IPS-11a (cell line): ENCODE data around the gene HDAC7.

Experiments
- H3K4me3 ChIP-seq: one replicate; pipeline ENCODE4 v1.5.1; 2013; ENCODE audit warnings: low read depth, low read length, control low read depth

Gene HDAC7

DNA sequence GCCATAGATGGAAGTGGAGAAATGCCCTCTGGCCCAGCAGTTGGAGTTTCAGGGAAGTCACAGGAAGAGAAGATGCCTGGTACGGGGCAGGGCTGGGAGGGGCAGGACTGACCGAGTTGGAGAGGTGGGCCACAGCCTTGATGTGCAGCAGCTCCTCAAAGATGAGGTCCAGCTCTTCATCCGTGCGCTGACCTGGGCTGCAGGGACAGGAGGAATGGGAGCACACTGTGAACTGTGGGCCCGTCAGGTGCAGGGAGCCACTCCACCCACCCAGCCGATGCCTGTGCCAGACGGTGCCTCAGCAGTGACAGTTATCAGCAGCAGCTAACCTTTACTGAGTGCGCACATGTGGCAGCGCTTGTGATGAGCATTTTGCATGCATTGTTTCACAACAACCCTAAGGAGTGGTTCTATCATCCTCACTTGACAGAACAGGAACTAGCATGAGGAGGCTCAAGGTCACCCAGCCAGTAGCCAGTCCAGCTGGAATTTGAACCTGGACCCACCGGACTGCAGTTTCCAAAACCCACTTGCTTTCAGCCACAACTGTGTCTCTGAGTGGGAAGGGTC lies 69.4 kb downstream of the HDAC7 start:
- H3K4me3 ChIP-seq, result no peak overlapping the region

DNA sequence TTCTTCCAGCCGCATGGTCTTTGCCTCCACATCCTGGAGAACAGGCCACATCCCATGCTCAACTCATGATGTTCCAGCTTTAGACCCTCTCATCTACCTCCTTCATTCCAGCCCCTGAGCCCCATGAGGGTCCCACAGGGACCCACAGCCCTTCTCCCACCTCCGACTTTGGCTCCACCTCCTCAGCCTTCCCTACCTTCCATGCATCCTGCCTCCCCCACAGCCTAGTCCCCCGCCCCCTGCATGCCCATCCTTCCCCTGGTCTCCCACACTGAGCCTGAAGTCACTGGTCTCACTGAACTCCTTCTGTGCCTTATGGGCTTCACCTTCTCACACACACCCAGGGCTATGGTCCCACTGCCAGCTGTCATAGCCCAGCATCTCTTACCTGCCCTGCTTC lies 70.8 kb downstream of the HDAC7 start:
- H3K4me3 ChIP-seq, result no peak overlapping the region

DNA sequence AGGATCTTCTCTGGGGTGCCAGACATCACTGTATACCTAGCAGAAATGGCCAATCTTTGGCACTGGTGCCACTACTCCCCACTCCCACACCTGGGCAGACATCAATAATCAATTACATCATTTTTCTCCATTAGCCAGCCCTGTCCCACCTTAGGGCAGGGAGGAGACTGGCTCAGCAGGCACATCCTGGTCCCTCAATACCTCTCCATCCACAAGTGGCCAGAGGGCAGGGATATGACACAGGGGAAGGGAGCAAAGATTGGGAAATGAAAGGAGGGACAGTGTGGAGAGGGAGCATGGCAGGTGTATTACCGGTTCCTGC lies 71.2 kb downstream of the HDAC7 start:
- H3K4me3 ChIP-seq, result no peak overlapping the region

DNA sequence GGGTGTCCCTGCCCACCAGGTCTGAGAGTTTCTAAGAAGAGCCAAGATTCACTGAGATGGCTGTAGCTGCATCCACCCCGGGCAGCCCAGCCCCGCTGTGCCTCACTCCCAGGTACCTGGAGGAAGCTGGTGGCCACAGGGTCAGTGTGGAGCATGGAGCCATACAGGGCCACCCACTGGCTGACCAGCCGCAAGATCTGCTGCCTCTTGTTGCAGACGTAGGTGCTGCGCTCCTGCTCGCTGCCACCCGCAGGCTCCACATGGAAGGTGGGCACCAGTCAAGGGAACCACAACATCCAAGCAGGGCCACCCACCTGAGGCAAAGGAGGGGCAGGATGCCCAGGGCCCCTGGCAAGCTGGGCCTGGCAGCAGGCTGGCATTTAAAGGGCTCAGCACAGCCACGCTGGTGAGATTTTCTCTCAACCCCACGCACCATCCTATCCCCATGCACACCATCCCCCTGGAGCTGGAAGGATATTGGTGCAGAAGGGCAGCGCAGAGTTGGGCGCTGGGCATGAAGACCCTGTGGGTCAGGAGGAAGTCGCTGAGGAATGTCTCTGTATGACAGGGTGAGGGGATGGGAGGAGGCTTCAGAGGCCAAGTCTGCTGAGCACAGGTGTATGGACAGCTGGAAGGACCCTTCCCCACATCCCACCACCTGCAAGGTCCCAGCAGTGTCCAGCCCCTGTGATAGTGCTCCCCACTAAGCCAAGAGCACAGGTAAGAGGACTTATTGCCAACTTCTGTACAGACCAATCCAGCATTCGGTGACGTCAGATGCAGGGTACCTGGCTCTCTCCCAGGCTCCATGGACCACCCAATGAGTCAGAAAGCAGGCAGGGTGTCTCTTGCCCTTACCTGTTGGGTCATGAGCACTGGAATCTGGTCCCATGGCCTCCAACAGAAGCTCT lies 71.9 kb downstream of the HDAC7 start:
- H3K4me3 ChIP-seq, result no peak overlapping the region

DNA sequence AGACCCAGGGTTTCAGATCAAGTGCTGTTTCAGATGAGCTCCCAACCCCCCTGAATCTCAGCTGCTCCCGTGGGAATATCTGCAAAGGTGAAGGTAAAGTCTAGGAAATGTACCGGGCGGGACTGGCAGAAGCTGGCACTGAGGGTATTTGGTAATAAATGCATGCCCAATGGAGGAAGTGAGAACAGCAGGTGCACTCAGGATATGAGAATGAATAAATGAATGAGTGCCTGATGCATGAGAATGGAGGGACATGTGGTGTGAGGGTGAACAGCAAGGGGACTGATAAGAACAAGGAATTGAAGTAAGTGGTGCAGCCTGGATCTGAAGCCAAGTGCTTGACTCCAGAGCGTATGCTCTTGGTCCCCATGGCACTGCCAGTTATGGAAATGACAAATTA lies 72.6 kb downstream of the HDAC7 start:
- no peak overlapping the region for H3K4me3 ChIP-seq

DNA sequence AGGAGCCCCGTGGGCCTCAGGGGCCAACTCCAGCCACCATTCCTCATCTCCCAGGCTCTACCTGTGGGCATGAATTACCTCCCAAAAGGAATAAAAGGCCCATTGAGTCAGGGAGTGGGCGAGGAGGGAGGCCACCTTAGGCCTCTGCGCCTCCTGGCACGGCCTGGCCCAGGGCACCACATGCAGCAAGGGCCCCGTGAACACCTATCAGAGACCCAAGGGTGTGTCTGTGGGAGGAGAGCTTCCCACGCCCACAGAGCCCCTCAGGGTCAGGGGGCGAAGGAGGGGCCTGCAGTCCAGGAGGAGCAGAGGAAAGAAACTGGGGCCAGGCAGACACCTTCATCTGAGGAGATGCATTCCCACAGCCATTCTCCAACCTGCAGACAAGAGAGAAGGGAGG lies 73.2 kb downstream of the HDAC7 start:
- no peak overlapping the region for H3K4me3 ChIP-seq

DNA sequence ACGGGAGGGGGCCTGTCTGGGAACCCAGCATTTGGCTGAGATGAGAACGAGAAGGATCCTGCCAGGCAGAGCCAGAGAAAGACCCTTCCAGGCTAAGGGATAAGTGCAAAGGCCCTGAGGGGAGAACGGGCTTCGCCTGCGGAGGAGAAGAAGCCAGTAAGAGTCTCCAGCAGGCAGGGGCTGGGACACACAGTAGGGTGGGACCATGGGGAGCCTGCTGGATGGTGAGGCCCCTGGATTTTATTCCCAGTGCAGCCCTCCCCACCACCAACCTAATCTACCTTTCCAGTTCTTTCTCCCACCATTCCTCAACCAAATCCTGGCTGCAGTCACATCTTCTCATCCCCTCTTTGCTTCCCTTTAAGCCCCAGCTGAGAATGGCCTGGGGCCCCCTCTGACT lies 73.6 kb downstream of the HDAC7 start:
- no peak overlapping the region for H3K4me3 ChIP-seq

DNA sequence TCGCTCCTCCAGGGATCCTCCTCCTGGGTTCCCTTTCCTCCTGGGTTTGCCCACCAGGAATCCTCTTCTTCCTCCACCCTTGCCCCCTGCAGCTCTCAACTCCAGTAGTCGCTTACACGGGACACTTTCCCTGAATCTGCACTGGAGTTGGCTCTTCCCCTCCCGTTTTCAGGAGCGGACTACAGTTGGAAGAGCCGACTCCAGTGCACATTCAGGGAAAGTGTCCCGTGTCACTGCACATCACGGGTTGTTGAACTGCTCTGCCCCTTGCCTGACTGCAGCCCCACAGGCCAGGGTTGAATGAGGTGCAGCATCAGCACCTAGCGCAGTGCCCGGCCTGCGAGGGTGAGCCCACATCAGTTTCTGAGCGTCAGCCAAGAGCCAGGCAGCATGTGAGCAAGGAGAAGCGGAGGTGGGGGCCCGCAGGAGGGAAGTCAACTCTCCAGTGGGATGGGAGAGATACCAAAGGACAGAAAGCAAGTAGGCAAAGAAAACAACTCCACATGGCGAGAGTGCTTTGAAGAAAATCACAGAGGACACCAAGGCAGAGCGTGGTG lies 74.1 kb downstream of the HDAC7 start:
- no peak overlapping the region for H3K4me3 ChIP-seq

DNA sequence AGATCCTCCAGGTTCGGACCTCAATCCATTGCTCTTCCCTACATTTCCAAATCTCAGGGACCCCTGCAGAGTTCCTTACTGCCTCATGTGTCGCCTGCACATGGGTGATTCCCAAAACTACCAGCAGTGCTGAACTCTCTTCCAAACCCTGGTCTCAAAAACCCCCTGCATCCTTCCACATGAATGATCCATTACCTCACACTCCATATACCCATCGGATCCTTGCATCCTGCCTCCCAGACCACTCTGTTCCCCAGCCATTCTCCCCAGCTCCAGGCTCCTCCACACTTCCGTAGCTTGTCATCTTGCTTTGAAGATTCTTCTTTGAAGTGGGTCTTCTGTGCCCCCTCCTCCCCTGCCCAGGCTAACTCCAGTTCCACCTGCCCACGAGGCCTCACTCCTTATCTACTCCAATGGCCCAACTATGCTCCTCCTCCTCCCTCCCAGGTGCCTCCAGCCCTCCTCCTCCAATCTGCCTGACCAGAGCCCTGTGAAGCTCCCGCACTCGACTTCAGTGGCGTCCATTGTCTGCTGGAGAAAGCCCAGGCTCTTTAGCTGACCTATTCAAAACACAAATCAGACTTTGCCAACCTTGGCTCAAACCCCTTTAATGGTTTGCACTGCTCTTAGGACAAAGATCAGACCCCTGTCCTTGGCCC lies 74.8 kb downstream of the HDAC7 start:
- H3K4me3 ChIP-seq, result no peak overlapping the region

DNA sequence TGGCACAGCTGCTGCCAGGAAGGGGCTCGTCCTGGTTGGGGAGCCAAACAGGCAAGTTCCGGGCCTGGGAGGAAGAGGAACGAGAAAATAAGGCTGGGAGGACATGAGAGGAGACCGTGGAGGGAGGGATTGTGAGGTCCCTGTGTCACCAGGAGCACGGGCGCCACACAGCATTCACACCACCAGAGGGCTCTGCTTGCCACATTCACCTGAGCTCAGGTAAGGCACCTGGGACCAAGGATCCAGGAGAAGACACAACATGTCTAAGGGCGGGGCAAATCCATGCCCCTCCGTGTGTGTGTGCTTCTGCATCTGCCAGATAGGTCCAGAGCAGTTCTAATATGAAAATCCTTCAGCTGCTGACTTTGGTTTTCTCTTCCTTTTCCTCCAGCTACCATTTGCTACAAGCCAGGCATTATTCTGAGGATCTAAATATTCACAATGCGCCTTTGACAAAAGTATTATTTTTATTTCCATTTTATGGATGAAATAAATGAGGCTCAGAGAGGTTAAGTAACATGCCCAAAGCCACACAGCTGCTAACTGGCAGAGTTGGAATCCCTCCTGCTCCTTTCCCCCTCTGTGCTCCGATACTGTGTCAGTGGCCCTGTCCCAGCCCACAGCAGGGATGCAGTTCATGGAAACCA lies 75.6 kb downstream of the HDAC7 start:
- H3K4me3 ChIP-seq, result no peak overlapping the region

DNA sequence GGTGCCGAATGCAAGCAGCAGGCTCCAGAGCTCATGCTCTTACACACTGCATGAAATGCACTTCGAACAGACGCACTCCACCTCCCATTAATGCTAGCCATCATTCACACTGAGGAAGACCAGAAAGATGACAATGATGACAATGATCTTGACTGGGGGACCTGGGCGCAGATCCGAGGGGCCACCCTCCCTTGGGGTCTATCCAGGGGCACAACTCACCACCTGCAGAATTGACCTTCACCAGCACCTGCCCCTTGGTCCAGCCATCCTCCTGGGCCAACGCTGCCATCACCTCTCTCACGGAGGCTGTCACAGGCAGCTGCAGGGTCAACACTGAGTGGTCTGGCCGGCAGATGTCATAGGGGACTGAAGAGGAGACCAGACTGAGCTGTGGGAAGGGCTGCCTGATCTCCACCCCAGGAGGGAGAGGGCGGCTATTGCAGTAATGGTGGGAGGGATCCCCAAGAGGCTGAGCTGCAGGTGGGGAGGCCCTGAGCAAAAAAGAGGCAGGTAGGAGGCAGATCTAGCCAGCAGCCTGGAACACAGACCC lies 76.3 kb downstream of the HDAC7 start:
- no peak overlapping the region for H3K4me3 ChIP-seq

DNA sequence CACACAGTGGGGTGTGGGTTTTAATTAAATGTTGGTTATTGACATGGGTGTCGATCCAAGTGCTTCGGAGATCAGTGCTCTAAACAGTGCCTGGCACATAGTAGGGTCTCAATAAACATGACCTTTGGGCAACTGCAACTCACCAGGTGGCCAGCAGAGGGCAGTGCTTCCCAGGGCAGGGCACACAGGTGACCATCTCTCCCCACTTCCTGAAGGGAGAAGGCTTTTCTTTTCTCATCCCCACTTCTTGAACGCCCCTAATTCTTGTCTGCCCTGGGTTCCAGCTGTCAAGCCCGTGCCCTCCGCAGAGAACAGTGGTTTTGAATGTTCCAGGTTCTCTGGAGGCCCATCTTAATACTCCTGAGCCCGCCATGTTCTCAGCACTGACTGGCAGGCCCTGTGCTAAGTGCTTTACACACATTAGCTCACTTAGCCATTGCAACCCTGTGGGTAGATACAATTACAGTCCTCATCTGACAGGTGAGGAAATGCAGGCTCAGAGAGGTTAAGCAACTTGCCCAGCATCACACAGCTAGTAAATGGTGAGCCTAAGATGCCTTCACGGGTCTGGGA lies 77.4 kb downstream of the HDAC7 start:
- H3K4me3 ChIP-seq, result no peak overlapping the region

DNA sequence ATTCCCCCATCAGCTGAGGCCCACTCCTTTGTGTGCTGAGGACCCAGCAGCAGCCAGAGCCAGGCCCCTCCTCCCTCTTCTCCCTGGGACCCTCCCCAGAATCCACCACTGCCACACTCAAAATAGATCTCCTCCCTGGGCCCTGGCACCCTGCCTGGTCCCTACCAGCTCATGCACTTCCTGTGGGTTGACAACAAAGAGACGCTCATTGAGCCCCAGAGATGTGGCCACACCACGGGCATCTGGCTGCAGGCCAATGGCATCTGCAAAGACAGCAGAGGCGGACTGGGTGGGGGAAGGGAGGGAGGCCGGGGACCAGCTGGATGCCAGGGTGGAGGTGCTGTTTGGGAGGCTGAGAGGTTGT lies 78.4 kb downstream of the HDAC7 start:
- H3K4me3 ChIP-seq, result no peak overlapping the region

DNA sequence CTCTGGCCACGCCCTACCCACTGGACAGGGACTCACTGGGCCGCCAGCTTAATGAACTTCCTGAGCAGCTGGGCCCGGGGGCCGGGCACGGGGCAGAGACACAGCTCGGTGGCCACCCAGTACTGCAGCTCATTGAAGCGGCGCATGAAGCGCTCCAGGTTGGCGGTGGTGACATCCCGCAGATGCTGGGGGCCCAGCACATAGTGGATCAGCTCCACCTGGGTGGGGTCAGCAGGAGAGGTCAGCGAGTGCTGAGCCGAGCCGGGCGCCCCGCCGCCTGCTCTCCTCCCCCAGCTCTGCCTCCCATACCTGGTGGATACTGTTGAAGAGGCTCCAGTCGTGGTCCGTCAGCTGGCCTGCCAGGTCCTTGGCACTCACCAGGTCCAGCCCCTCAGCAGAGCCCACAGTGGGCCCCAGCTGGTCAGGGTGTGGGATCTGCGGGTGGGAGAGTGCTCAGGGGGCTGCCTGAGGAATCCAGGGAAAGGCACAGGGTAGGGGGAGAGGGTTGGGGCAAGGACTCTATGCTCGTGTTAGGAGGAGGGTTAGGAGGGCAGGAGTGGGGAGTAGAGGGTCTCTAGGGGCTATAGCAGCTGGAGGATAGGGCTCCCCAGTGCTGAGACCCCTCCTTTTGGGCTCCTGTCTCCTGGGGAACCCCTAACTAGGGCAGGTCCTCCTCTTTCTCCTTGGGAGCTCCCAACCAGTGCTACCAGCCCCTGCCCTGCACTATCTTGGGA lies 78.9 kb downstream of the HDAC7 start:
- no peak overlapping the region for H3K4me3 ChIP-seq

DNA sequence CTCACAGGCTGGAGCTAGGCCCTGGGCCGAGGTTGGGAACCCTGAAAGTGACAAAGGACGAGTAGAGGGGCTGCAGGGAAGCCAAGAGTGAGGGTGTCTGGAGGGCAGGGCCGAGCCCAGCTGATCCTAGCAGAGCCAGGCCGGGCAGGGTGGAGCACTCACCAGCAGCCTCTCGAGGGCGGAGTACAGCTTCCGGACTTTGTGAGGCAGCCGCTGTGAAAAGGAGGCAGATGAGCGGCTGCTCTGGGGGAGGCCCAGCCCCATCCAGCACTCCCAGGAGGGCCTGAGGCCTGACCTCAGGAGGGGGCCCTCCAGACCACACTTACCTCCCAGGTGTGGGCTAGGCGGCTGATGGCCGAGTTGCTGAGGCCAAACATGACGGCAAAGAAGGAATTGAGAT lies 79.7 kb downstream of the HDAC7 start:
- H3K4me3 ChIP-seq, result no peak overlapping the region

DNA sequence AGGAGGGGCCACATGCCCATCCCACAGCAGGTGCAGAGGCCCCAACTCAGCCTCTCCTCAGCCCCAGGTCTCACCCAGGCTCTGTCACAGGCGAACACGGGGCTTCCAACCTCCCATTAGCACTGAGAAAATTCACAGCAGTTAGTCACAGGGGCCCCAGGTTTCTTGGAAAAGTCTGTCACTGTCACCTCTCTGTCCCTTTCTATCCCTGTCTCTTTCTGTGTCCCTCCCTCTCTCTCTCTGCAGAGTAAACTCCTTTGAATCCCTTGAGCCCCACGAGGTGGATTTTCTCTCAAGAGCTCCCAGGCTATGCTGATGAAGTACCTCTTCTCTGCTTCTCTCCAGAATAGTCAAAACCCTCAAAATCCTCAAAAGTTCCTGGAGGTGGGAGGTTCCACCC lies 80.4 kb downstream of the HDAC7 start:
- no peak overlapping the region for H3K4me3 ChIP-seq

DNA sequence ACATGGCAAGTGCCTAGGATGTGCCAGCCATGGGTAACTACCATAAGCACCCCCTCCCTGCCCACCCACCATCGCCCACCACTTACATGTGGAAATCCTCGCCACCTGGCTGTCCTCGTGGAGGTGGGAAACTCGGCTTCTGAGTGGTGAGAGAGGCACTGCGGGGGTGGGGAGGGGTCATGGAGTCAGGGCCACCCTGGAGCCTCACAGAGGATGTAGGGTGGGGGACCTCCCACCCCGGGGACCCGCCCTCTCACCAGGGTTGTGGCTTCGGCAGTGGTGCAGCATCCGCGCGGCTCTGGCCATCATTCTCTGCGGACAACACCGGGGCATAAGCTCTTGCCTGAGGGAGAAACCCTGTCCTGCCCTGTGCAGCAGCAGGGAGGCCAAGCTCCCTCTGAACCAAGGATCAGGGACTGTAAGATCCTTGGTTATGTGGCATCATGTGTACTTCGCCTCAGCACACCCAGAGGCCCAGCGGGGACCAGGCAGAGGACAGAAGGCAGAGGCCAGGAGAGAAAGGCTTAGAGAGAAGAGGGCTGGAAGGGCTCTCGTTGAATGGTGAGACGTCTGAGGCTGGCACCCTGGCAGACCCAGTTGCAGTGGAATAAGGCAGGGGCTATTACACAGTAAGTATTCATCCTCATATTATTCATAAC lies 81.6 kb downstream of the HDAC7 start:
- H3K4me3 ChIP-seq, result no peak overlapping the region

DNA sequence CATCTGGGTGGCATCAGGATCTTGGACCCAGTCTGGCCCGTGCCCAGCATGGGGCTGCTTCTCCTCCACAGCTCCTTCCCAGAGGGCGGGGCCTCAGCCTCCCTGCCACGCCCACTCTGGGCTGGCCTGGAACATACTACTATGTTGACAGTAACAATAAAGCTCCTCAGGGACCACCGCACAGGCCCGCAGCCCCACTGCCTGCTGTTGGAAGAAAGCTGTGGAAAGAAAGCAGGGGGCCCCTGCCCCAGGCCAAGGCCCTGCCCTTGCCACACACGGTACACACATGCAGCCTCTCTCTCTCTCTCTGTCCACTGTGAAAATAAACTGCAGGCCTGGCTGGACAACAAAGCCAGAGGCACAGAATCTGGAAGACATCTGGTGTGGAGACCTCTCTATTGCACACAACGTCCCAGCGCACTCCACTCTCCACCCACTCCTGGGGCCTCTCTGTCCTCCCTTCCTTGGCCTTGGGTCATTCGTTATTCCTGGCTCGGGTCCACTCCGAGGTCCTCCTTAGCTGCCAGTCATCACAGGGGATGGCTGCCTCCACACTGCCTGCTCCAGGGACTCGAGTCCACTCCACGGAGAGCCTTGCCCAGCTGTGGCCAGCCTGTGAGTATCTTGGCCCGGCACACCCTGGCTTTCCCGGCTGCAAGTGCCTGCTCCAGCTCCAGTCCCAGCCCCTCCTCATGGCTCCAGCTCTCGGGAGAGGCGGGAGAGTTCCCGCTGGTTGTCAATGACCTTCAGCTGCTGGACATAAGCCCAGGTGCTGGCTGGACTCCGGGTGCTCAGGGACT lies 82.6 kb downstream of the HDAC7 start:
- H3K4me3 ChIP-seq, result no peak overlapping the region

DNA sequence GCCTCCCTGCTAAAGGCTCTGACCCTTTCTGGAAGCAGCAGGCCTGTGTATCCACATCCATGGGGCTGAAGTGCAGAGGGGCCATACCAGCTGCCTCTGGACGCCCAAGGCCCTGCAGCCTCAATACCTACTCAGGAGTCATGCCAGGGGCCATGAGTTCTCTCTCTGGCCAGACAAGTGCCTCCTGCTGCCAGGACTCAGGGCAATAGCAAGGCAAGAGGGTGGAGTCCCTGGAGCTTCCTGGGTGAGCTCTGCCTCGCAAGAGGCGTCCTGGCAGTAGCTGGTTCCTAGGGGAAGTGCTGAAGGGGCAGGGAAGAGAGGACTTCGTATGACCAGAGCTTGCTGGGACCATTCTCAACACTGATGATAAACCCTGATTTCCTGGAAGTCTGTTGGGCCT lies 83.5 kb downstream of the HDAC7 start:
- H3K4me3 ChIP-seq, result no peak overlapping the region
